GM18508 (cell line): ENCODE measurements around the gene ITFG1.

ENCODE experiments used
- ATAC-seq: cut with Tn5 transposase; IDR thresholded peaks from one replicate; pipeline ENCODE4 v1.9.1; 2021; ENCODE audit warnings: moderate number of reproducible peaks; ENCODE audit not compliant: insufficient read depth, unreplicated experiment

The ITFG1 gene

DNA sequence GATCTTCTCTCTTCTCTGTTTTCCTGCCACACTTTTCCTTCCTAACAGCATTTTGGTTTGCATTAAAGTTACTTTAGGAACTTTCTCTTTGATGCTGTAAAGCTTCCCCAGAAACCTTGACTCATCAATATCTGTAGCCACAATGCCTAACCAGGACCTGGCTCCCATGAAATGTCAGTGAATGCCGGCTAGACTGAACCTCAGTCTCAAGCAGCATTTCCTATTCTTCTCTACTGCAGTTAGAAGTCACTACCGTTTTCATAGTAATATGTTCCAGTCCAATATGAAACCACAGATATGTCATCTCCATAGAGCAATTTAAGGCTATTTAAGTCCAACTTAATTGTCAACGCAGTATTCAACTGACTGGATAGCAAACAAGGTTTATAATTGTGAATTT lies 28.9 kb downstream of the ITFG1 start:
- no peak for ATAC-seq

GRCh38 chr16:47426806-47427205 lies 34.1 kb downstream of the ITFG1 start:
- no peak for ATAC-seq

GRCh38 chr16:47424846-47425245 lies 36.0 kb downstream of the ITFG1 start:
- ATAC-seq = no peak

DNA sequence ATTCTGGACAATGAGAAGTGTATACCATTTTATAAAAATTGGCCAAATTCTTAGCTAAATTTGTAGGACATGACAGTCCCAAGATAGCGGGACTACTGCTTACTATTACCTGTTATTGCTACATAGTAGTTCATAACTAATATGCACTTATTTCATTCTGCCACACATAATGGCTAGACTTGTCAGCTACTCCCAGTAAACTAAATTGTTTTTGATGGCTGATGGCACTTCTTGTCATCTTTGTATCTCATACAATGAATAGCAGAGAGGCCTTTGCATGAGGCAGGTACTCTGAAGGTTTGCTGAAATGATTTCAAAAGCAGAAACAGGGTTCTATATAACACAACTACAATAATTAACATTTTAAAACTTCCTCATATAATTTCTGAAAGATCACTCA lies 44.0 kb downstream of the ITFG1 start:
- no peak for ATAC-seq

GRCh38 chr16:47413041-47413440 lies 47.8 kb downstream of the ITFG1 start:
- ATAC-seq = no peak

GRCh38 chr16:47408491-47408890 lies 52.4 kb downstream of the ITFG1 start:
- ATAC-seq = no peak

GRCh38 chr16:47395733-47396498 lies 64.9 kb downstream of the ITFG1 start:
- no peak for ATAC-seq

GRCh38 chr16:47392081-47392480 lies 68.8 kb downstream of the ITFG1 start:
- ATAC-seq = peak; percentile 91

GRCh38 chr16:47388705-47389104 lies 72.2 kb downstream of the ITFG1 start:
- no peak for ATAC-seq

- no peak for ATAC-seq
Measured at GRCh38 chr16:47387026-47387734, 73.7 kb downstream of the ITFG1 start.

GRCh38 chr16:47386201-47386718 lies 74.6 kb downstream of the ITFG1 start:
- no peak for ATAC-seq

GRCh38 chr16:47382362-47382761 lies 78.5 kb downstream of the ITFG1 start:
- ATAC-seq = no peak

- no peak for ATAC-seq
Measured at GRCh38 chr16:47377154-47377553, 83.7 kb downstream of the ITFG1 start.

DNA sequence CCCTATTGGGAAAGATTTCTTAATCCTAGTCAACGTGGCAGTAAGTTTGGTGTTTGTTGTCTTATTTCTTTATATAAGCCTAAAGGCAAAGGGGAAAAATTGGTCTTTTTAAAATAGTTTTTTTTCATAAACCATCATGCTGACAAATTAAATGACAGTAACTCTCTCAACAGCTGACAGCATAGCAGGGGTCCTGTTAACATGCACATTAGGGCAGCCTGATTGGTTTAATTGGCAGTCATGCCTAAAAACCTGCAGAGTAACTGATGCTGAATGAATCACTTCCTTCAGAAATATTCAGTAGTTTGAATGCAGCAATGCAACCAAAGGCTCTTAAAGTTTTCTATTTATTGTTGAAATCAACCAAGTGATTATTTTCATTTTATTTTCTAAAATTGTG lies 85.4 kb downstream of the ITFG1 start:
- ATAC-seq = no peak

- ATAC-seq = no peak
Measured at GRCh38 chr16:47374629-47375028, 86.2 kb downstream of the ITFG1 start.

DNA sequence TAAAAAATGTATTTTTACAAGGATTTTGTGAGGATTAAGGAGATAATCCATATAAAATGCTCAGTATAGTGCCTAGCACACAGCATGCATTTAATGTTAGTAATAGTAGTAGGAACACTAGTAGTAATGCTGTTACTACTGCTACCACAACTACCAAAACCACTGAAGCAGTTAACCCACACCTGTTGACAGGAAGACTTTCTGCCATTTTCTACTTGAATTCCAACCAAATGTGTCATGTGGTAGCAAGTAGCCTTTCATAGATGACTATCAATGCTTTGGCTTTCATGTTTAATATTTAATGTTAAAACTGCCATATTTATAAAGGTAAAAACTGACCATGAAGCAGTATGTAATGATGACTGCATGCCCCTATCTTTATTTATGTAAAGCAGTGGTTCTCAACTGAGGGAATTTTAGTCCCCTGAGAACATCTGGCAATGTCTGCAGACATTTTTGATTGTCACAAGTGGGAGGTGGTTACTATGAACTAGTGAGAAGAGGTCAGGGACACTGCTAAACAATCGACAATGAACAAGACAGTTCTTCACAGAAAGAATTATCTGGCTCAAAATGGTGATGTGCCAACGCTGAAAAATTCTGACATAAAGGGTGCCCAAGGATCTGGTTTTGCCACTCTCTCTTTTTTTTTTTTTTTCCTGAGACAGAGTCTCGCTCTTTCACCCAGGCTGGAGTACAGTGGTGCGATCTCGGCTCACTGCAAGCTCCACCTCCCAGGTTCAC lies 89.4 kb downstream of the ITFG1 start:
- no peak for ATAC-seq

GRCh38 chr16:47370536-47370935 lies 90.3 kb downstream of the ITFG1 start:
- ATAC-seq = no peak

DNA sequence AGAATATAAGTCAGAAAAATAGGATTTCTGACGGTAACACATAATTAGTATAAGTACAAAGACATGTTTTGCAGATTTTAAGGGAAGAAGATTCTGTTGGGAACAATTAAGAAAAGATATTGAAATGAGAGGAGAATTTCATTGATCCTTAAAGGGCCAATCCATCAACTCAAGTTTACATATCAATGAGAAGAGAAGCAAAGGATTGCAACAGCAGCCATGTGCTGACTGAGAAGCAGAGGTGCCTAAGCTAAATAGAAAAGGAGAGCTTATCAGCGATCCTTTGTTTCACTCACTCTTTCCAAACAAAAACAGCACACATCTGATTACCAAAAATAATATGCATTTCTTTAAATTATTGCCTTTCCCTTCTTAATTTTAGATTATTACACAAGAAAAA lies 94.6 kb downstream of the ITFG1 start:
- no peak for ATAC-seq

DNA sequence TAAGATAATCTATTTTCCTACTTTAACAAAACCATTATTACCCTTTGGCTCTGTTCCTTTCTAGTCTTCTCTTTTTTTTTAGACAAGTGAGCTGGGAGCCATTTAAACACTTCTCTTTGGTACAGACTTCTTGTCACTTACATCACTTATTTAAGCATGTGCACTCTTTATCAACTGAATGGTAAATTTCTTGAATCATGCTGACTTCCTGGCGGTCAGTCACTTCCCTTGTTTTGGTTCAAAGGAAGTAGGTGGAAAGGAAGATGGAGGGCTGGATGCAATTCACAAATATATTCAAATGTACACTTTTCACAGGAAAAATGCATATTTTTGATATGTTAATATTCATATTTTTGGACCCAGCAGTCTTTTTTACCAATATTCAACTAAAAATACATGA lies 97.1 kb downstream of the ITFG1 start:
- no peak for ATAC-seq

DNA sequence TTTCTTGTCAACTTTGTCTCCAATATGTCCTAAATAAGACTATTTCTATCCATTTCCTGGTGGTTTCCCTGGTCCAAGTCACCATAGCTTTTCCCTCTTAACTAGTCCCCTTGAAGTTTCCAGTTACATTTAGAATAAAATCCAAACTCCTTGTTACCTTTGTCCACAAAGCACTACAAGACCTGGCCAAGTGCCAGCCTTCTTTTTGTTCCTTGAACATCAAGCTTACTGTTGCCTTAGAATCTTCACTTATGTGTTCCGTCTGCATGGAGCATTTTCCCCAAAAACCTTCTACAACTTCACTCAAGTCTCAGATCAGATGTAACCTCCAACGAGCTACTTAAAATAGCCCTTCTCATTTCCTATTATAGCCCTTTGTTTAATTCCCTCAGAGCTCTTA lies 101.4 kb downstream of the ITFG1 start:
- no peak for ATAC-seq

GRCh38 chr16:47358816-47359215 lies 102.0 kb downstream of the ITFG1 start:
- no peak for ATAC-seq
